Bronchial epithelial cell (primary cell): ENCODE data around the gene CNTNAP2. TPM values are rescaled to one million over a fixed set of nuclear protein-coding genes. Genes with fewer than 3 reads are reported as not detected.
"Not testable (repeated sequence)": the region's sequence is repeated elsewhere in the genome, so short reads cannot be mapped to it uniquely, and the experiment has no call there.

Experiments
- DNase-seq: peaks from one replicate; pipeline ENCODE4 v3.0.0-alpha.2; 2010; ENCODE audit warnings: low read depth
- FAIRE-seq: peaks from 2 replicates; lab custom pipeline; 2011; peaks lifted over from hg19 to GRCh38; lab: Jason Lieb, UNC
- H3K27me3 ChIP-seq: 2 replicates; pipeline ENCODE4 v1.5.1; 2011; ENCODE audit warnings: low read length; ENCODE audit not compliant: control insufficient read depth, insufficient read depth
- H3K36me3 ChIP-seq: 2 replicates; pipeline ENCODE4 v1.5.1; 2011; ENCODE audit warnings: low read length; ENCODE audit not compliant: control insufficient read depth, insufficient read depth
- H3K4me3 ChIP-seq: 2 replicates; pipeline ENCODE4 v1.5.1; 2011; ENCODE audit warnings: mild to moderate bottlenecking, low read depth, low read length, control low read depth
- CTCF ChIP-seq: IDR thresholded peaks from 2 replicates; pipeline ENCODE4 v1.5.1; 2011; ENCODE audit warnings: mild to moderate bottlenecking, moderate library complexity, low read length, control low read depth, inconsistent platforms; ENCODE audit not compliant: insufficient read depth, severe bottlenecking
- total RNA-seq: library from RNA; depleted of rRNA; stranded (reverse); fragments of >200 nt; gene quantifications from 2 replicates; pipeline ENCODE4 v1.2.1, GENCODE V29; 2014

Gene CNTNAP2
- total RNA-seq, 1 donor from 2014 or later: 0.26 TPM

- Histone ChIP-seq H3K27me3 (no peaks in the 10 kb centered on the region), H3K4me3 (no peak overlapping the region), H3K36me3 (no peaks in the 10 kb centered on the region)
- peak; percentile 32 for DNase-seq
- TF ChIP-seq CTCF: no peak
- FAIRE-seq: no peak
Observed at GRCh38 chr7:146150153-146150552, 33.6 kb downstream of the CNTNAP2 start.

DNA sequence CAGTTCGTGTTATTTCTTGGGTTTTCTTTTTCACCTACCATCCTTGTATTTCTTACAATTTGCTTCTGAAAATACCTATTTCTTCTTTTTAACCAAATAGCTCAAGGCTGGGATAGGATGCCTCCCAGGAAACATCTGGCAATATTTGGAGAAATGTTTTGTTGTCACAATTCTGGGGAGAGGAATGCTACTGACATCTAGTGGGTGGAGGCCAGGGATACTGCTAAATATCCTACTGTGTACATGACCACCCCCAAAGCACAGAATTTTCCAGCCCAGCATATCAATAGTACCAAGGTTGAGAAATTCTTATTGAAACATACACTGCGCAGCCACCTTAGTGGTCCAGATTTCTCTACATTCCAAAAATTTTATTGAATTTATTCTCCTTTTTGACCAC is 55.5 kb downstream of the CNTNAP2 start:
- Histone ChIP-seq H3K4me3 (no peak overlapping the region), H3K36me3 (no peaks in the 10 kb centered on the region), H3K27me3 (no peaks in the 10 kb centered on the region)
- FAIRE-seq: no peak
- TF ChIP-seq CTCF: no peak
- DNase-seq: no peak

- DNase-seq: no peak
- FAIRE-seq: no peak
Observed at GRCh38 chr7:146175716-146176115, 59.1 kb downstream of the CNTNAP2 start.

DNA sequence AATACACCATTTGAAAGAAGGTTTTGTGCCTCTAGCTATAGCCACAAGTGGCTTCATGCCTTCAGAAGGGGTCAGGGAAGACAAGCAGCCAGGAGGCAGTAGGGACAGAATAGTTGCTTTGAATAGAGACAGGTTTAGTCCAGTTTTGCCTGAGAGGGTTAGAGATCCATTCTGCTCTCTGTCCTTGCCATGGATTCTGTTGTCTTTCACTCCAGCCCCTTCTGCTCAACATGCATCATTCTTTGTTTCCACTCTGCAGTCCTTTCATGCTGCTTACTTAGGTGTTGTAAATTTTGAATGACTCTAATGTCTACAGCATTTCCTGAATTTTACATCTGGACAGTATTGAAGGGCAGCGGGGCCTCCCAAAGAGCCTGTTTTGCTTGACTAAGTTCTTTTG is 60.3 kb downstream of the CNTNAP2 start:
- TF ChIP-seq CTCF: no peak

More at GRCh38 chr7:146175716-146176115, 59.1 kb downstream of the CNTNAP2 start:
- Histone ChIP-seq H3K36me3 (no peaks in the 10 kb centered on the region), H3K27me3 (no peaks in the 10 kb centered on the region), H3K4me3 (no peak overlapping the region)
- TF ChIP-seq CTCF: no peak

GRCh38 chr7:146177301-146177700 is 60.7 kb downstream of the CNTNAP2 start:
- no peak for TF ChIP-seq CTCF
- FAIRE-seq: no peak
- Histone ChIP-seq H3K4me3 (no peak overlapping the region), H3K27me3 (no peaks in the 10 kb centered on the region), H3K36me3 (no peaks in the 10 kb centered on the region)
- no peak for DNase-seq

More for the DNA sequence above, 60.3 kb downstream of the CNTNAP2 start:
- H3K27me3 ChIP-seq: no peaks in the 10 kb centered on the region
- DNase-seq (no peak), FAIRE-seq (no peak)
- no peak overlapping the region for H3K4me3 ChIP-seq
- no peaks in the 10 kb centered on the region for H3K36me3 ChIP-seq

DNA sequence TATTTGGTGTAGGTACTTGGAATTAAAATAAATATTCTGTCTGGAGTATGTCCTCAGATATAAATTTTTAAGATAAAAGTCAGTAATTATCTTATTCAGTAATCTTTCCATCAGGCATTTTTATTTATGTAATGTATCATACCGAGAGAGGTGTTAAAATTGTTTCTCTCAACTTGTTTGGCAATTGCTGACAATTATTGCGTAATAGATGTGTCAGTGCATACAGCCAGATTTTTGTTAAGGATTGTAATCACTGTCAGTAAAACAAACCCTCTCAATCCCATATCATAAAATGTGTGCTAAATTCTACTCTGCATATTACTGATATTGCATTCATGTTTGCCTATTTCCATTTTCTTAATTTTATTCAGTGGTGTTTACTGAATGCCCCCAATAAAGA is 69.2 kb downstream of the CNTNAP2 start:
- TF ChIP-seq CTCF: no peak
- Histone ChIP-seq H3K4me3 (no peak overlapping the region), H3K27me3 (no peaks in the 10 kb centered on the region), H3K36me3 (no peaks in the 10 kb centered on the region)
- peak; percentile 25 for DNase-seq
- no peak for FAIRE-seq

- H3K4me3 ChIP-seq, H3K27me3 ChIP-seq, DNase-seq, FAIRE-seq, H3K36me3 ChIP-seq: not testable (repeated sequence)
Observed at GRCh38 chr7:146191428-146191827, 74.8 kb downstream of the CNTNAP2 start.
